Lower leg skin (tissue), 3 donors: ENCODE measurements around the gene KRT16.
"Not testable (repeated sequence)": the region's sequence is repeated elsewhere in the genome, so short reads cannot be mapped to it uniquely, and the experiment has no call there.

Experiments used
- CTCF ChIP-seq, 3 donors: fragments of 450-650 bp; IDR thresholded peaks; one replicate each; pipeline ENCODE4 v1.5.1; 2016; ENCODE audit warnings: antibody characterized with exemption in 3 of 3, mild to moderate bottlenecking in 3 of 3, moderate library complexity in 2 of 3
- POLR2A ChIP-seq, 2 donors: fragments of 450-650 bp; IDR thresholded peaks; one replicate each; pipeline ENCODE4 v1.6.1; 2016 to 2017; ENCODE audit warnings: antibody characterized with exemption in 2 of 2, mild to moderate bottlenecking in 1 of 2, moderate library complexity in 1 of 2

- not testable (repeated sequence) for TF ChIP-seq POLR2A, CTCF (IDR thresholded peaks at IDR 0.05)
Measured at GRCh38 chr17:41582061-41582968, 30.3 kb downstream of the KRT16 start.
